A673 (cell line): ENCODE measurements around the gene CLTC.

ENCODE experiments used
- CTCF ChIP-seq: fragments of 300-800, 200-600 bp; sonication (generic); conservative IDR thresholded peaks from 2 replicates; pipeline ENCODE4 v1.5.1; 2017; ENCODE audit warnings: low read depth, mild to moderate bottlenecking, antibody characterized with exemption, low read length, moderate library complexity, mixed read lengths
- EZH2 ChIP-seq: fragments of 200-600 bp; sonication (generic); IDR thresholded peaks from 2 replicates; pipeline ENCODE4 v1.6.1; 2017; ENCODE audit warnings: borderline replicate concordance, low read depth, mild to moderate bottlenecking, mixed read lengths, antibody characterized with exemption, low read length; ENCODE audit not compliant: poor library complexity, severe bottlenecking

GRCh38 chr17:59634632-59635541, 15.2 kb downstream of the CLTC start:
- no peak for TF ChIP-seq CTCF
- TF ChIP-seq EZH2: no peak
